ENCODE results near the gene TH.

DNA sequence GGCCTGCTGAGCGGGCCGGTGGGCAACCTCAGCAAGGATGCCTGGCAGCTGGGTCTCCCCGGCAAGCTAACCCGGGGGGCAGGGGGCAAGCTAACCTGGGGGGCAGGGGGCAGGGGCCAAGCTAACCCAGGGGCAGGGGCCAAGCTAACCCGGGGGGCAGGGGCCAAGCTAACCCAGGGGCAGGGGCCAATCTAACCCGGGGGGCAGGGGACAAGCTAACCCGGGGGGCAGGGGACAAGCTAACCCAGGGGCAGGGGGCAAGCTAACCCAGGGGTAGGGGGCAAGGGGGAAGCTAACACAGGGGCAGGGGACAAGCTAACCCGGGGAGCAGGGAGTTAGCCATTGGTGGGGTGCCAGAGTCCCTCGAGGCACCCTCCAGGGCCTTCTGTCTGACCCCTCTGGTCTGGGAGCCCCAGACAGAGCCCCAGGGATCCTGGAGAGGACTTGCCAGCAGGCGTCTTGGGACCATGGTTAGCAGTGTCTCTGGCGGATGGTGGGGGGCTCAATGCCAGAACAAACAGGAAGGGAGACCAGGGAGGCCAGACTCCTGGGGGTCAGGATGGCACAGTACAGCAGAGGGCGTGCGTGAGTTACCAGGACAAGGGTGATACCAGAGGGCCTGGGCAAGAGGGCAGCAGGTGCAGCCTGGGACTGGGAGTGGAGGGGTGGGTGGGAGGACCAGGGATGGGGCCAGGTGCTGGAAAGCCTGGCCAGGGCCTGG lies 48.5 kb downstream of the TH start:
- TF ChIP-seq, protein P1, sequence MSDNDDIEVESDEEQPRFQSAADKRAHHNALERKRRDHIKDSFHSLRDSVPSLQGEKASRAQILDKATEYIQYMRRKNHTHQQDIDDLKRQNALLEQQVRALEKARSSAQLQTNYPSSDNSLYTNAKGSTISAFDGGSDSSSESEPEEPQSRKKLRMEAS (IDR thresholded peaks at IDR 0.05), result no peak
- TF ChIP-seq POLR2A (IDR thresholded peaks at IDR 0.05; ENCODE audit: low read length) (no peak), USF2 (IDR thresholded peaks at IDR 0.05) (no peak), RCOR1 (IDR thresholded peaks at IDR 0.05; ENCODE audit: low read depth, low read length) (no peak), CHD2 (IDR thresholded peaks at IDR 0.05; ENCODE audit: low read length, partially characterized antibody) (no peak), ELK1 (IDR thresholded peaks at IDR 0.05; ENCODE audit: low read depth, low read length) (no peak), EP300 (IDR thresholded peaks at IDR 0.05) (no peak), CEBPB (IDR thresholded peaks at IDR 0.05) (no peak), SREBF2 (IDR thresholded peaks at IDR 0.05) (no peak), POLR2AphosphoS2 (conservative IDR thresholded peaks at IDR 0.05; ENCODE audit: low read length) (no peak)
- TF ChIP-seq, protein P2, sequence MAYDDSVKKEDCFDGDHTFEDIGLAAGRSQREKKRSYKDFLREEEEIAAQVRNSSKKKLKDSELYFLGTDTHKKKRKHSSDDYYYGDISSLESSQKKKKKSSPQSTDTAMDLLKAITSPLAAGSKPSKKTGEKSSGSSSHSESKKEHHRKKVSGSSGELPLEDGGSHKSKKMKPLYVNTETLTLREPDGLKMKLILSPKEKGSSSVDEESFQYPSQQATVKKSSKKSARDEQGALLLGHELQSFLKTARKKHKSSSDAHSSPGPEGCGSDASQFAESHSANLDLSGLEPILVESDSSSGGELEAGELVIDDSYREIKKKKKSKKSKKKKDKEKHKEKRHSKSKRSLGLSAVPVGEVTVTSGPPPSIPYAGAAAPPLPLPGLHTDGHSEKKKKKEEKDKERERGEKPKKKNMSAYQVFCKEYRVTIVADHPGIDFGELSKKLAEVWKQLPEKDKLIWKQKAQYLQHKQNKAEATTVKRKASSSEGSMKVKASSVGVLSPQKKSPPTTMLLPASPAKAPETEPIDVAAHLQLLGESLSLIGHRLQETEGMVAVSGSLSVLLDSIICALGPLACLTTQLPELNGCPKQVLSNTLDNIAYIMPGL (CRISPR knock-in tag; IDR thresholded peaks at IDR 0.05; ENCODE audit: borderline replicate concordance), result no peak
- TF ChIP-seq, protein P3, sequence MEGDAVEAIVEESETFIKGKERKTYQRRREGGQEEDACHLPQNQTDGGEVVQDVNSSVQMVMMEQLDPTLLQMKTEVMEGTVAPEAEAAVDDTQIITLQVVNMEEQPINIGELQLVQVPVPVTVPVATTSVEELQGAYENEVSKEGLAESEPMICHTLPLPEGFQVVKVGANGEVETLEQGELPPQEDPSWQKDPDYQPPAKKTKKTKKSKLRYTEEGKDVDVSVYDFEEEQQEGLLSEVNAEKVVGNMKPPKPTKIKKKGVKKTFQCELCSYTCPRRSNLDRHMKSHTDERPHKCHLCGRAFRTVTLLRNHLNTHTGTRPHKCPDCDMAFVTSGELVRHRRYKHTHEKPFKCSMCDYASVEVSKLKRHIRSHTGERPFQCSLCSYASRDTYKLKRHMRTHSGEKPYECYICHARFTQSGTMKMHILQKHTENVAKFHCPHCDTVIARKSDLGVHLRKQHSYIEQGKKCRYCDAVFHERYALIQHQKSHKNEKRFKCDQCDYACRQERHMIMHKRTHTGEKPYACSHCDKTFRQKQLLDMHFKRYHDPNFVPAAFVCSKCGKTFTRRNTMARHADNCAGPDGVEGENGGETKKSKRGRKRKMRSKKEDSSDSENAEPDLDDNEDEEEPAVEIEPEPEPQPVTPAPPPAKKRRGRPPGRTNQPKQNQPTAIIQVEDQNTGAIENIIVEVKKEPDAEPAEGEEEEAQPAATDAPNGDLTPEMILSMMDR (IDR thresholded peaks at IDR 0.05), result no peak
- TF ChIP-seq, protein P4, sequence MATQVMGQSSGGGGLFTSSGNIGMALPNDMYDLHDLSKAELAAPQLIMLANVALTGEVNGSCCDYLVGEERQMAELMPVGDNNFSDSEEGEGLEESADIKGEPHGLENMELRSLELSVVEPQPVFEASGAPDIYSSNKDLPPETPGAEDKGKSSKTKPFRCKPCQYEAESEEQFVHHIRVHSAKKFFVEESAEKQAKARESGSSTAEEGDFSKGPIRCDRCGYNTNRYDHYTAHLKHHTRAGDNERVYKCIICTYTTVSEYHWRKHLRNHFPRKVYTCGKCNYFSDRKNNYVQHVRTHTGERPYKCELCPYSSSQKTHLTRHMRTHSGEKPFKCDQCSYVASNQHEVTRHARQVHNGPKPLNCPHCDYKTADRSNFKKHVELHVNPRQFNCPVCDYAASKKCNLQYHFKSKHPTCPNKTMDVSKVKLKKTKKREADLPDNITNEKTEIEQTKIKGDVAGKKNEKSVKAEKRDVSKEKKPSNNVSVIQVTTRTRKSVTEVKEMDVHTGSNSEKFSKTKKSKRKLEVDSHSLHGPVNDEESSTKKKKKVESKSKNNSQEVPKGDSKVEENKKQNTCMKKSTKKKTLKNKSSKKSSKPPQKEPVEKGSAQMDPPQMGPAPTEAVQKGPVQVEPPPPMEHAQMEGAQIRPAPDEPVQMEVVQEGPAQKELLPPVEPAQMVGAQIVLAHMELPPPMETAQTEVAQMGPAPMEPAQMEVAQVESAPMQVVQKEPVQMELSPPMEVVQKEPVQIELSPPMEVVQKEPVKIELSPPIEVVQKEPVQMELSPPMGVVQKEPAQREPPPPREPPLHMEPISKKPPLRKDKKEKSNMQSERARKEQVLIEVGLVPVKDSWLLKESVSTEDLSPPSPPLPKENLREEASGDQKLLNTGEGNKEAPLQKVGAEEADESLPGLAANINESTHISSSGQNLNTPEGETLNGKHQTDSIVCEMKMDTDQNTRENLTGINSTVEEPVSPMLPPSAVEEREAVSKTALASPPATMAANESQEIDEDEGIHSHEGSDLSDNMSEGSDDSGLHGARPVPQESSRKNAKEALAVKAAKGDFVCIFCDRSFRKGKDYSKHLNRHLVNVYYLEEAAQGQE (IDR thresholded peaks at IDR 0.05), result no peak
- TF ChIP-seq, protein P5, sequence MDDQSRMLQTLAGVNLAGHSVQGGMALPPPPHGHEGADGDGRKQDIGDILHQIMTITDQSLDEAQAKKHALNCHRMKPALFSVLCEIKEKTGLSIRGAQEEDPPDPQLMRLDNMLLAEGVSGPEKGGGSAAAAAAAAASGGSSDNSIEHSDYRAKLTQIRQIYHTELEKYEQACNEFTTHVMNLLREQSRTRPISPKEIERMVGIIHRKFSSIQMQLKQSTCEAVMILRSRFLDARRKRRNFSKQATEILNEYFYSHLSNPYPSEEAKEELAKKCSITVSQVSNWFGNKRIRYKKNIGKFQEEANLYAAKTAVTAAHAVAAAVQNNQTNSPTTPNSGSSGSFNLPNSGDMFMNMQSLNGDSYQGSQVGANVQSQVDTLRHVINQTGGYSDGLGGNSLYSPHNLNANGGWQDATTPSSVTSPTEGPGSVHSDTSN (IDR thresholded peaks at IDR 0.05), result no peak

Measured in A549 (cell line).